Activated T-cell treated with anti-CD3 and anti-CD28 coated beads, Interleukin-2, amount 50 U/mL, for 4 hours (primary cell): ENCODE results near the gene EFR3B. TPM values are rescaled to one million over a fixed set of nuclear protein-coding genes. Genes with fewer than 3 reads are reported as not detected.

Experiments used
- ATAC-seq, 2 donors: fragments of 200-7000 bp; cut with Tn5 transposase; one replicate each; pipeline ENCODE4 v1.10.0; 2021
- DNase-seq: peaks from one replicate; pipeline ENCODE4 v3.0.0-alpha.2; 2020
- H3K27me3 Mint-ChIP-seq: one replicate; pipeline ENCODE4 v1.8.0; 2021; ENCODE audit warnings: low read depth, mixed read lengths
- H3K36me3 Mint-ChIP-seq: one replicate; pipeline ENCODE4 v1.8.0; 2022; ENCODE audit warnings: mixed read lengths; ENCODE audit not compliant: insufficient read depth
- H3K4me1 Mint-ChIP-seq: one replicate; pipeline ENCODE4 v1.8.0; 2021; ENCODE audit warnings: low read depth, mixed read lengths
- H3K4me3 Mint-ChIP-seq: one replicate; pipeline ENCODE4 v1.8.0; 2021; ENCODE audit warnings: mild to moderate bottlenecking, moderate library complexity, mixed read lengths
- H3K9me3 Mint-ChIP-seq: one replicate; pipeline ENCODE4 v1.8.0; 2021; ENCODE audit warnings: mixed read lengths
- total RNA-seq, 3 donors: library from RNA; stranded (reverse); gene quantifications; one replicate each; pipeline ENCODE4 v1.2.1, GENCODE V29; 2021

Gene EFR3B
- total RNA-seq, 3 donors from 2014 or later: 0.37 to 0.56 (median 0.54) TPM

- Mint-ChIP-seq H3K4me3 (no peak overlapping the region), H3K27me3 (peaks cover 12% of the 10 kb centered on the region)
Measured at GRCh38 chr2:25025229-25026007, 16.5 kb upstream of the EFR3B start.

GRCh38 chr2:25026008-25026530 is 15.8 kb upstream of the EFR3B start:
- no peaks in the 10 kb centered on the region for H3K36me3 Mint-ChIP-seq
- DNase-seq (no peak), ATAC-seq (no peak)
- no peak overlapping the region for H3K4me3 Mint-ChIP-seq
- peaks cover 3% of the 10 kb centered on the region for H3K4me1 Mint-ChIP-seq
- H3K27me3 Mint-ChIP-seq: peaks cover 12% of the 10 kb centered on the region
- no peaks in the 10 kb centered on the region for H3K9me3 Mint-ChIP-seq

More at GRCh38 chr2:25025229-25026007, 16.5 kb upstream of the EFR3B start:
- Mint-ChIP-seq H3K36me3 (no peaks in the 10 kb centered on the region), H3K9me3 (no peaks in the 10 kb centered on the region), H3K4me1 (no peaks in the 10 kb centered on the region)
- DNase-seq (no peak), ATAC-seq (no peak)

- peaks cover 1% of the 10 kb centered on the region for H3K27me3 Mint-ChIP-seq
- H3K9me3 Mint-ChIP-seq: no peaks in the 10 kb centered on the region
- no peaks in the 10 kb centered on the region for H3K36me3 Mint-ChIP-seq
- DNase-seq (no peak), ATAC-seq (no peak)
- no peak overlapping the region for H3K4me3 Mint-ChIP-seq
- H3K4me1 Mint-ChIP-seq: peaks cover 3% of the 10 kb centered on the region
Measured at GRCh38 chr2:25029183-25029554, 12.7 kb upstream of the EFR3B start.

- peaks cover 3% of the 10 kb centered on the region for H3K4me1 Mint-ChIP-seq
- no peak for ATAC-seq
- no peaks in the 10 kb centered on the region for H3K9me3 Mint-ChIP-seq
Measured at GRCh38 chr2:25030702-25031101, 11.2 kb upstream of the EFR3B start.

GRCh38 chr2:25032094-25032493 is 9.8 kb upstream of the EFR3B start:
- Mint-ChIP-seq H3K9me3 (no peaks in the 10 kb centered on the region), H3K27me3 (no peaks in the 10 kb centered on the region), H3K4me3 (no peak overlapping the region), H3K4me1 (peaks cover 3% of the 10 kb centered on the region), H3K36me3 (no peaks in the 10 kb centered on the region)
- ATAC-seq: no peak
- no peak for DNase-seq

More at GRCh38 chr2:25030702-25031101, 11.2 kb upstream of the EFR3B start:
- DNase-seq: no peak
- Mint-ChIP-seq H3K36me3 (no peaks in the 10 kb centered on the region), H3K4me3 (no peak overlapping the region), H3K27me3 (no peaks in the 10 kb centered on the region)

- H3K36me3 Mint-ChIP-seq: no peaks in the 10 kb centered on the region
- H3K4me1 Mint-ChIP-seq: peaks cover 3% of the 10 kb centered on the region
- DNase-seq: no peak
- H3K9me3 Mint-ChIP-seq: no peaks in the 10 kb centered on the region
- no peaks in the 10 kb centered on the region for H3K27me3 Mint-ChIP-seq
- H3K4me3 Mint-ChIP-seq: no peak overlapping the region
- no peak for ATAC-seq
Measured at GRCh38 chr2:25032901-25033300, 9.0 kb upstream of the EFR3B start.

GRCh38 chr2:25034081-25034480 is 7.8 kb upstream of the EFR3B start:
- Mint-ChIP-seq H3K9me3 (no peaks in the 10 kb centered on the region), H3K4me3 (no peak overlapping the region), H3K4me1 (peaks cover 3% of the 10 kb centered on the region), H3K36me3 (no peaks in the 10 kb centered on the region), H3K27me3 (no peaks in the 10 kb centered on the region)
- no peak for ATAC-seq
- DNase-seq: no peak

- Mint-ChIP-seq H3K36me3 (no peaks in the 10 kb centered on the region), H3K4me3 (no peak overlapping the region), H3K9me3 (no peaks in the 10 kb centered on the region), H3K27me3 (no peaks in the 10 kb centered on the region), H3K4me1 (peaks cover 4% of the 10 kb centered on the region)
- no peak for ATAC-seq
- DNase-seq: no peak
Measured at GRCh38 chr2:25035537-25036220, 6.2 kb upstream of the EFR3B start.

GRCh38 chr2:25036221-25036559 is 5.7 kb upstream of the EFR3B start:
- no peak for DNase-seq
- H3K4me3 Mint-ChIP-seq: no peak overlapping the region
- H3K4me1 Mint-ChIP-seq: peaks cover 3% of the 10 kb centered on the region
- no peaks in the 10 kb centered on the region for H3K36me3 Mint-ChIP-seq
- no peak for ATAC-seq
- no peaks in the 10 kb centered on the region for H3K27me3 Mint-ChIP-seq
- no peaks in the 10 kb centered on the region for H3K9me3 Mint-ChIP-seq

GRCh38 chr2:25039126-25039525 is 2.8 kb upstream of the EFR3B start:
- Mint-ChIP-seq H3K4me3 (no peak overlapping the region), H3K4me1 (peaks cover 18% of the 10 kb centered on the region), H3K27me3 (peaks cover 12% of the 10 kb centered on the region), H3K36me3 (no peaks in the 10 kb centered on the region), H3K9me3 (no peaks in the 10 kb centered on the region)
- DNase-seq: no peak
- ATAC-seq: no peak

GRCh38 chr2:25041307-25041927 is 459 bp upstream of the EFR3B start:
- DNase-seq (no peak), ATAC-seq (peak in 1 of 2 donors; percentile 1)
- Mint-ChIP-seq H3K4me1 (peaks cover 24% of the 10 kb centered on the region), H3K9me3 (no peaks in the 10 kb centered on the region), H3K27me3 (peaks cover 33% of the 10 kb centered on the region), H3K36me3 (no peaks in the 10 kb centered on the region), H3K4me3 (peak overlapping the region; percentile 37)

- peak overlapping the region; percentile 81 for H3K4me3 Mint-ChIP-seq
- DNase-seq (no peak), ATAC-seq (peak in 1 of 2 donors; percentile 0)
- no peaks in the 10 kb centered on the region for H3K9me3 Mint-ChIP-seq
- peaks cover 24% of the 10 kb centered on the region for H3K4me1 Mint-ChIP-seq
- no peaks in the 10 kb centered on the region for H3K36me3 Mint-ChIP-seq
- H3K27me3 Mint-ChIP-seq: peaks cover 38% of the 10 kb centered on the region
Measured at GRCh38 chr2:25042321-25043240, 705 bp downstream of the EFR3B start.

- H3K4me1 Mint-ChIP-seq: peaks cover 24% of the 10 kb centered on the region
- no peaks in the 10 kb centered on the region for H3K9me3 Mint-ChIP-seq
- peak overlapping the region; percentile 81 for H3K4me3 Mint-ChIP-seq
- H3K36me3 Mint-ChIP-seq: no peaks in the 10 kb centered on the region
- ATAC-seq: peak; percentile 70 to 72
- DNase-seq: peak; percentile 42
- H3K27me3 Mint-ChIP-seq: peaks cover 38% of the 10 kb centered on the region
Measured at GRCh38 chr2:25043241-25043867, 1.5 kb downstream of the EFR3B start.
